ENCODE measurements around the gene TCTN2. TPM values are rescaled to one million over a fixed set of nuclear protein-coding genes. Genes with fewer than 3 reads are reported as not detected.

TCTN2 gene
- total RNA-seq, 1 donor from 2014 or later = 16.8 TPM

DNA sequence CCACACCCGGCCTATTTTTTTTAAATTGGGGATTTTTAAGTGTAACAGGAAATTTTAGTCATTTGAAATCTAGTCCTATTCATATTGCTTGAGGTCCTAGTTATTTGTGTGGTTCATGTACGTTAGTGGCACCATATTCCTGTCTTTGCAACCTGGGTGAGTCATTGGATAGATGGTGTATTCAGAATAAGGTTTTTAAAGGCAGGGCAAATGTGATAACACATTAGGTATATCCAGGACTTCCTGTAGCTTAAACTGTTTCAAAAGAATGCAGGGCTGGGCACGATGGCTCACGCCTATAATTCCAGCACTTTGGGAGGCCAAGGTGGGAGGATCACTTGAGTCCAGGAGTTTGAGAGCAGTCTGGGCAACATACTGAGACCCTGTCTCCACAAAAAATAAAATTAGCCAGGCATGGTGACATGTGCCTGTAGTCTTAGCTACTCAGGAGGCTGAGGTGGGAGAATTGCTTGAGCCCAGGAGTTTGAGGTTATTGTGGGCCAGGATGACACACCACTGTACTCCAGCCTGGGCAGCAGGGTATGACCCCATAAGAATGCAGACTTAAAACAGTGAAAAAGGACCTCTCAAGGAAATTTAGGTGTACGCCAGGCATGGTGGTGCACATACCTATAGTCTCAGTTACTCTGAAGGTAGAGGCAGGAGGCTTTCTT, 49.4 kb downstream of the TCTN2 start:
- Mint-ChIP-seq H3K27me3 (ENCODE audit: low read depth) (no peaks in the 10 kb centered on the region), H3K9me3 (no peaks in the 10 kb centered on the region), H3K4me3 (no peak overlapping the region), H3K27ac (no peak overlapping the region), H3K36me3 (peaks cover 8% of the 10 kb centered on the region), H3K4me1 (no peaks in the 10 kb centered on the region)
- DNase-seq (ENCODE audit: low spot score in 2 of 2, unreplicated experiment in 2 of 2) = no peak
- TF ChIP-seq, protein P1, sequence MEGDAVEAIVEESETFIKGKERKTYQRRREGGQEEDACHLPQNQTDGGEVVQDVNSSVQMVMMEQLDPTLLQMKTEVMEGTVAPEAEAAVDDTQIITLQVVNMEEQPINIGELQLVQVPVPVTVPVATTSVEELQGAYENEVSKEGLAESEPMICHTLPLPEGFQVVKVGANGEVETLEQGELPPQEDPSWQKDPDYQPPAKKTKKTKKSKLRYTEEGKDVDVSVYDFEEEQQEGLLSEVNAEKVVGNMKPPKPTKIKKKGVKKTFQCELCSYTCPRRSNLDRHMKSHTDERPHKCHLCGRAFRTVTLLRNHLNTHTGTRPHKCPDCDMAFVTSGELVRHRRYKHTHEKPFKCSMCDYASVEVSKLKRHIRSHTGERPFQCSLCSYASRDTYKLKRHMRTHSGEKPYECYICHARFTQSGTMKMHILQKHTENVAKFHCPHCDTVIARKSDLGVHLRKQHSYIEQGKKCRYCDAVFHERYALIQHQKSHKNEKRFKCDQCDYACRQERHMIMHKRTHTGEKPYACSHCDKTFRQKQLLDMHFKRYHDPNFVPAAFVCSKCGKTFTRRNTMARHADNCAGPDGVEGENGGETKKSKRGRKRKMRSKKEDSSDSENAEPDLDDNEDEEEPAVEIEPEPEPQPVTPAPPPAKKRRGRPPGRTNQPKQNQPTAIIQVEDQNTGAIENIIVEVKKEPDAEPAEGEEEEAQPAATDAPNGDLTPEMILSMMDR (IDR thresholded peaks at IDR 0.05; ENCODE audit: unreplicated experiment) = no peak

DNA sequence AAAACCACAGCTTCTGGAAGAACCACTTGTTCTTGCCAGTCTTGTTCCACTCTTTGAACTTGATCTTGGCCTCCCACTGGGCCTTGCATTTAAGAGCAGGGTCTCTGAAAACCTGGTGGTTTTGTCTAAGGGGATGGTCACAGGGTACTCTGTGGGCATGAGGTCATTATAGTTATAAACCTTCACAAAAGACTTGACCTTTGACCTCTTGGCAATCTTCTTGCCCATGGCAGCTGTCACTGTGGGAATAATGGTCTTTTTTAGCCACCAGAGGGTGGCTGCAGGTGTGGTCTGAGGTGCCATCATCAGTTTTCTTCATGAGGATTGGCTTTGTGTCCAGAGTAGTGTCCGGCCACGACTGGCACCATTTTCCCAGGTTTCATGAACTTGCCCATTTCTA, 50.3 kb downstream of the TCTN2 start:
- H3K27me3 Mint-ChIP-seq (ENCODE audit: low read depth) = no peaks in the 10 kb centered on the region
- no peaks in the 10 kb centered on the region for H3K9me3 Mint-ChIP-seq
- no peaks in the 10 kb centered on the region for H3K4me1 Mint-ChIP-seq
- DNase-seq (ENCODE audit: low spot score in 2 of 2, unreplicated experiment in 2 of 2) = no peak
- no peak overlapping the region for H3K4me3 Mint-ChIP-seq
- TF ChIP-seq, protein P1 (IDR thresholded peaks at IDR 0.05; ENCODE audit: unreplicated experiment) = no peak
- H3K36me3 Mint-ChIP-seq = peaks cover 12% of the 10 kb centered on the region
- no peak overlapping the region for H3K27ac Mint-ChIP-seq

- TF ChIP-seq, protein P1 (IDR thresholded peaks at IDR 0.05; ENCODE audit: unreplicated experiment) = no peak
- no peaks in the 10 kb centered on the region for H3K9me3 Mint-ChIP-seq
- H3K36me3 Mint-ChIP-seq = peaks cover 21% of the 10 kb centered on the region
- H3K4me3 Mint-ChIP-seq = no peak overlapping the region
- no peaks in the 10 kb centered on the region for H3K27me3 Mint-ChIP-seq (ENCODE audit: low read depth)
- no peak overlapping the region for H3K27ac Mint-ChIP-seq
- no peaks in the 10 kb centered on the region for H3K4me1 Mint-ChIP-seq
- DNase-seq (ENCODE audit: low spot score in 2 of 2, unreplicated experiment in 2 of 2) = no peak
These were observed 52.1 kb downstream of the TCTN2 start for GRCh38 chr12:123723011-123723410.

DNA sequence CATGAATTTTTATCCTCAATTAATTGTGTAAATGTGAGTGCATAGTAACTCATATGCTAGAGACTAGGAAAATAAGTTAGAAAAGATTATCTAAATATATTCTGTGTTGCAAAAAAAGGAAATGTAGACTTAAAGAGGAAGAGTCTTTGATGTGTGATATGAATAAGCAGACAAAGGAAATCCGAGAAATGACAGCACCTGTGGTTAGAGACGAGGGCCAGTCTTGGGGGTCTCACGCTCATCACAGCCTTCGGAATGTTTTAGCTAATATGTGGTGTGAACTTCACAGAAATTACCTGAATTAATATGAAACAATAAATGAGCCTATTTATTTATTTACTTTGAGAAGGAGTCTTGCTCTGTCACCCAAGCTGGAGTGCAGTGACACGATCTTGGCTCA, 52.9 kb downstream of the TCTN2 start:
- H3K27me3 Mint-ChIP-seq (ENCODE audit: low read depth) = no peaks in the 10 kb centered on the region

GRCh38 chr12:123726244-123726643, 55.3 kb downstream of the TCTN2 start:
- no peaks in the 10 kb centered on the region for H3K9me3 Mint-ChIP-seq

More for the DNA sequence above, 52.9 kb downstream of the TCTN2 start:
- Mint-ChIP-seq H3K9me3 (no peaks in the 10 kb centered on the region), H3K36me3 (peaks cover 28% of the 10 kb centered on the region), H3K4me1 (no peaks in the 10 kb centered on the region), H3K27ac (no peak overlapping the region), H3K4me3 (no peak overlapping the region)
- no peak for DNase-seq (ENCODE audit: low spot score in 2 of 2, unreplicated experiment in 2 of 2)
- TF ChIP-seq, protein P1 (IDR thresholded peaks at IDR 0.05; ENCODE audit: unreplicated experiment) = no peak

More at GRCh38 chr12:123726244-123726643, 55.3 kb downstream of the TCTN2 start:
- no peak for DNase-seq (ENCODE audit: low spot score in 2 of 2, unreplicated experiment in 2 of 2)
- H3K36me3 Mint-ChIP-seq = peaks cover 33% of the 10 kb centered on the region
- no peaks in the 10 kb centered on the region for H3K27me3 Mint-ChIP-seq (ENCODE audit: low read depth)
- H3K27ac Mint-ChIP-seq = no peak overlapping the region
- H3K4me3 Mint-ChIP-seq = no peak overlapping the region
- TF ChIP-seq, protein P1 (IDR thresholded peaks at IDR 0.05; ENCODE audit: unreplicated experiment) = no peak
- no peaks in the 10 kb centered on the region for H3K4me1 Mint-ChIP-seq
